GM23248 (cell line): ENCODE results near the gene SYNDIG1L.

Source experiments
- EZH2 ChIP-seq: fragments of 200-600 bp; sonication (generic); IDR thresholded peaks from 2 replicates; pipeline ENCODE4 v1.6.1; 2018; ENCODE audit warnings: antibody characterized with exemption, mild to moderate bottlenecking; ENCODE audit not compliant: insufficient read depth, poor library complexity, severe bottlenecking
- EZH2phosphoT487 ChIP-seq: fragments of 200-600 bp; sonication (generic); IDR thresholded peaks from 2 replicates; pipeline ENCODE4 v1.6.1; 2018; ENCODE audit warnings: antibody characterized with exemption, moderate library complexity, mild to moderate bottlenecking, low read depth; ENCODE audit not compliant: insufficient read depth

- TF ChIP-seq EZH2phosphoT487, result no peak
- no peak for TF ChIP-seq EZH2
Measured at GRCh38 chr14:74368441-74368840, 57.6 kb downstream of the SYNDIG1L start.
